Retina (tissue), 1 donor: ENCODE data around the gene SYNJ1.
"Not testable (repeated sequence)": the region's sequence is repeated elsewhere in the genome, so short reads cannot be mapped to it uniquely, and the experiment has no call there.

Experiments used
- DNase-seq: peaks from one replicate; pipeline ENCODE4 v3.0.0-alpha.2; 2016

The SYNJ1 gene

GRCh38 chr21:32693581-32693980, 34.2 kb downstream of the SYNJ1 start:
- DNase-seq, result no peak

GRCh38 chr21:32690085-32690484, 37.7 kb downstream of the SYNJ1 start:
- DNase-seq, result no peak

- DNase-seq, result no peak
Observed at GRCh38 chr21:32687643-32688345, 40.0 kb downstream of the SYNJ1 start.

- DNase-seq, result no peak
Observed at GRCh38 chr21:32682696-32683474, 44.9 kb downstream of the SYNJ1 start.

DNA sequence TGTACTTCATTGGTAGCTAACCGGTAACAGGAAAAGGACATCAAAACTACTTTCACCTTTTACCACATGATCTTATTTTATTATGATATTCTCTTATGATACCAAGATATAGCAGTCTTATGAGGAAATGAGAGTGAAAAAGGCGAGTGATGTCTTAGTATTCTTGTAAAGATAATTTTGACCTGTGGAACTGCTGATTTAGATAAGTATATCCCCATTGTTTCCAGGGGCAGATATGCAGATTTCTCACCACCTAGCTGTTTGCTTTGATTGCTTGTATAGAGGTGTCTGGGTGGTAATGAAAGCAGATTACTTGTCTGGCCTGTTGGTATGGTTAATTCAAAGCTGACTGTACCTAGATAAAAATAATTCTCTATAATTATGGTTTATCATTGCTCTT, 53.1 kb downstream of the SYNJ1 start:
- no peak for DNase-seq

DNA sequence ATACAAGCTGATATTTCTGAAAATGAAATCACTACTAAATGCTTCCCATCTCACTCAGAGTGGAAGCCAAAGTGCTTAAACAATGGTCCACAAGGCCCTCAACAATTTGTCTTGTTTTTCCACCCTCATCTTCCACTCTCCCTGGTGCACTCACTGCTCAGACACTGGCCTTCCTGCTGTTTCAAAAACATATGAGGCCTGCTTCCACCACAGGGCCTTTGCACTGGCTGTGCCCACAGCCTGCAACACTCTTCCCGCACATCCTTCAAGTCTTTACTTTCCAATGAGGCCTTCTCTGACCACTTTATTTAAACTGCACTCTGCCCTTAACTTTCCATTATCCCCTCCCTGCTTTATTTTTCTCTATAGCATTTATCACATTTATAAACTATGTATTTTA, 53.8 kb downstream of the SYNJ1 start:
- DNase-seq, result no peak

DNA sequence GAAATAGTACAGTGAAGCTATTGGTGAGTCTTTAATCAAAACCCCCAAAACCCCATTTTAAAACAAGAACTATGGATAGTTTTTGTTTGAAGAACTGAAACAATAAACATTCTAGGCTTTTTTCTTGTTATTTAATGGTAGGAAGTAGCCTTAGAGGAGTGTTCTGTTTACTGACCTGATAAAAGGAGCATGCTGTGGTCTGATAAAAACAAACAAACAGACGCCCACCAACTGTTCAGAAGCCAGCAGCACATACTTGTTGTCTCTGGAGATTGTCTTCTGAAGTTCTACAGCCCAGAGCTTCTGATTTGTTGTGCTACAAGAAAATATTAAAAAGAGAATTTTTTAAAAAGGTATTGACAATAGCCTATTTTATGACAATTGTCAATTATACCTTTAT, 61.6 kb downstream of the SYNJ1 start:
- no peak for DNase-seq

- not testable (repeated sequence) for DNase-seq
Observed at GRCh38 chr21:32664095-32664494, 63.7 kb downstream of the SYNJ1 start.

- DNase-seq, result not testable (repeated sequence)
Observed at GRCh38 chr21:32661981-32662380, 65.8 kb downstream of the SYNJ1 start.

- not testable (repeated sequence) for DNase-seq
Observed at GRCh38 chr21:32661026-32661782, 66.6 kb downstream of the SYNJ1 start.

DNA sequence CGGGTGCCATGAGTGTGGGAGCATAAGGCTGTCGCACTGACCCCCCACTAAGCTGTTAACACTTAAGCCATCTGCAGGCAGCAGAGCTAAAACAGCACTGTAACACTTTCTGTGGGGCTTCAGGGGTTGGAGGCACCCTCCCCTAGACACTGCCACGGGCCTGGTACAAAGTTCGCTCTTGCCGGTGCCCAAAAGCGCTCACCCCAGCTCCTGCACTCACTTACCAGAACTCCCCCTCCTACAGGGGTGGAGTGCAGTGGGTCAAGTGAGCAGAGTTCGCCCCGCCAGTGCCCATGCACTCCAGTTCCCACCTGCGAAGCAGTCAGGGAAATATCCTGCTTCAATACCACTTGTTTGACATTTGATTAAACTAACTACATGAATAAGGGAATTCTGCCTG, 69.3 kb downstream of the SYNJ1 start:
- no peak for DNase-seq

DNA sequence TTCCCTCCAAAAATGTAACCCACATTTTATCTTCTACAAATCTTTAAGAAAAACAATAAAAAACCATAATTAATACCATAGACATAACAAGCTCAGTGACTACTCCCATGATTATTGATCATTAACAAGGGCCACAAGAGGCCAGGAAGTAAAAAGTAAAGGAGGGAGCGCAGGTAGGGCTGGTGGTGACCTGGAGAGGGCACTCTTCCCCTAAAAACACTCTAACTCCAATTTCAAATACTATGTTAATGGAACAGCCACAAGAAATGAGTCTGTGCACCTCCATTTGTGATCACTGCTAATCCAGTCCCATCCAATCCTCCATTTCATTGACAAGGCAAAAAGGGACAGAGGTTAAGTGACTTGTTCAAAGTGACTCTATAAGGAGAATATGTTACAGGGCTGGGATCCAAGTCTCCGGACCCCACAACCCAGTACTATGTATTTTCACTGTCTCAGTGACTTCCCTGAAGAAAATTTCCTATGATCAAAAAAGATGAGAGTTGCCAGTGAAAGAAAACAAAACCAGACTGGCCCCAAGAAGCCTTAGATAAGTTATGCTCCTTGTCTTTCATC, 74.4 kb downstream of the SYNJ1 start:
- peak; percentile 42 for DNase-seq

- DNase-seq, result no peak
Observed at GRCh38 chr21:32648165-32648564, 79.6 kb downstream of the SYNJ1 start.

GRCh38 chr21:32645261-32646182, 82.3 kb downstream of the SYNJ1 start:
- no peak for DNase-seq

GRCh38 chr21:32641710-32642698, 85.8 kb downstream of the SYNJ1 start:
- DNase-seq, result no peak

DNA sequence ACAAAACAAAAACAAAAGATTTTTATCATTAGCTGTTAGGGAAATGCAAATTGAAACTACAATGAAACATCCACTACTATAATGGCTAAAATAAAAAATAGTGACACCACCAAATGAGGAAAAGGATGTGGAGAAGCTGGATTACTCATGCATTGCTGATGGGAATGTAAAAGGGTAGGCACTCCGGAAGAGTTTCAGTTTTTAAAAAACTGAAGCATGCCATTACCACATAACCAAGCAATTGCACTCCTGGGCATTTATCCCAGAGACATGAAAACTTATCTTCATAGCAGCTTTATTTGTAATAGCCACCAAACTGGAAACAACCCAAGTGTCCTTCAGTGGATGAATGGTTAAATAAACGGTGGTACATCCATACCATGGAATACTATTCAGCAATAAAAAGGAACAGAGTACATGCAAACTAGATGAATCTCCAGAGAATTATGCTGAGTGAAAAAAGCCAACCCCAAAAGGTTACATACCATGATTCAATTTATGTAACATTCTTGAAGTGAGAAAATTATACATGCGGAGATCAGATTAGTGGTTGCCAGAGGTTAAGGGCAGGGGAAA, 101.1 kb downstream of the SYNJ1 start:
- DNase-seq, result no peak

GRCh38 chr21:32618218-32618617, 109.6 kb downstream of the SYNJ1 start:
- DNase-seq, result not testable (repeated sequence)

DNA sequence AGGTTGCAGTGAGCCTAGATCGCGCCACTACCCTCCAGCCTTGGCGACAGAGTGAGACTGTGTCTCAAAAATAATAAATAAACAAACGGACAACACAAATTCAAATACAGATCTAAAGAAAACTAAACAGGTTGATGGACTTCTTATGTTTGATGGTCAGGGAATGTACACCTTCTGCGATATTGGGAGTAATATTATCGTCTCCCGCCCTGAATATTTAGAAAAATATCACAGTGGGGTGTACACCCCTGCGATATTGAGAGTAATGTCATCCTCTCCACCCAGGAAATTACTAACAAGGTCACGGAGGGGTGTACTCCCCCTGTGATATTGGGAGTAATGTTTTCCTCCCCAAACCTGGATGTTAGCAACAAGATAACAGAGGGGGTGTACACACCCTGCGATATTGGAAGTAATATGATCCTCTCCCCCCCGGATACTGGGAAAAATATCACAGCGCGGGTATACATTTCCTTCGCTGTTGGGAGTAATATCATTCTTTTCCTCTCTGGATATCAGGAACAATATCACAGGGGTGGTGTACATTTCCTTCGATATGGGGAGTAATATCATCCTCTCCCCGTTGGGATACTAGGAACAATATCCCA, 114.3 kb downstream of the SYNJ1 start:
- DNase-seq, result no peak

DNA sequence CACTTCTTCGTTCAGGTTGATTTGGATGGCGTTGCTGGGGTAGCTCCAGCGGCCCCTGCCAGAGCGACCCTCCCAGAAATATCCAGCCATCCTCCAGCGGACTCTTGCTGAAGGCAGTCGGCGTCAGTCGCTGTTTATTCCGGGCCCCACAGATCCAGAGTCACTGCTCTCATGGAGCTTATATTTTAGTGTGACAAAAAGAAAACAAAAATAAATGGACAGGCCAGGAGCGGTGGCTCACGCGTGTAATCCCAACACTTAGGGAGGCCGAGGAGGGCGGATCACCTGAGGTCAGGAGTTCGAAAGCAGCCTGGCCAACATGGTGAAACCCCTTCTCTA, 114.8 kb downstream of the SYNJ1 start:
- no peak for DNase-seq
